Tibial artery (tissue), 4 donors: ENCODE measurements around the gene GAPVD1.
"Not testable (repeated sequence)": the region's sequence is repeated elsewhere in the genome, so short reads cannot be mapped to it uniquely, and the experiment has no call there.

Source experiments
- DNase-seq, 2 donors: peaks; one replicate each; pipeline ENCODE4 v3.0.0-alpha.2; 2019
- H3K27ac ChIP-seq, 2 donors: fragments of 200-600 bp; sonication (generic) in 1 of 2; 1 replicate in 1 of 2; 2 replicates in 1 of 2; pipeline ENCODE4 v1.5.1; 2018 to 2019; ENCODE audit warnings: mild to moderate bottlenecking in 1 of 2
- H3K27me3 ChIP-seq, 2 donors: fragments of 200-600 bp; sonication (generic) in 1 of 2; one replicate each; pipeline versions ENCODE4 v1.5.1 to v1.6.0; 2016 to 2019
- H3K36me3 ChIP-seq, 3 donors: fragments of 200-600 bp; sonication (generic) in 2 of 3; one replicate each; pipeline ENCODE4 v1.5.1; 2016 to 2019; ENCODE audit warnings: mild to moderate bottlenecking in 2 of 3
- H3K4me1 ChIP-seq, 4 donors: fragments of 200-600 bp; sonication (generic) in 2 of 4; 1 replicate in 3 of 4; 2 replicates in 1 of 4; pipeline ENCODE4 v1.5.1; 2016 to 2019
- H3K4me3 ChIP-seq, 2 donors: fragments of 200-600 bp; sonication (generic) in 1 of 2; 1 replicate in 1 of 2; 2 replicates in 1 of 2; pipeline ENCODE4 v1.5.1; 2018 to 2019; ENCODE audit warnings: mild to moderate bottlenecking in 2 of 2
- H3K9me3 ChIP-seq, 3 donors: fragments of 200-600 bp; sonication (generic) in 1 of 3; one replicate each; pipeline ENCODE4 v1.5.1; 2016 to 2019
- CTCF ChIP-seq, 2 experiments: fragments of 200-600 bp in 1 of 2; fragments of 450-650 bp in 1 of 2; IDR thresholded peaks; one replicate each; pipeline ENCODE4 v1.5.1; 2017 to 2019; ENCODE audit warnings: antibody characterized with exemption in 2 of 2, mild to moderate bottlenecking in 1 of 2, moderate library complexity in 1 of 2
- intact Hi-C: fragments of 100-400 bp; cut with DNase I; formaldehyde crosslinking; loops from one replicate; pipeline ENCODE4 v1.15.0; 2023; ENCODE audit warnings: low total_unique reads

GAPVD1 gene

GRCh38 chr9:125398243-125398642, 136.6 kb downstream of the GAPVD1 start:
- Histone ChIP-seq H3K4me3 (no peak overlapping the region), H3K9me3 (no peaks in the 10 kb centered on the region), H3K27ac (no peak overlapping the region), H3K27me3 (no peaks in the 10 kb centered on the region), H3K36me3 (no peaks in the 10 kb centered on the region), H3K4me1 (no peaks in the 10 kb centered on the region)
- intact Hi-C loops: no loop called here
- TF ChIP-seq CTCF (IDR thresholded peaks at IDR 0.05): no peak
- no peak for DNase-seq

GRCh38 chr9:125399165-125399564, 137.5 kb downstream of the GAPVD1 start:
- Histone ChIP-seq H3K27ac (no peak overlapping the region), H3K36me3 (no peaks in the 10 kb centered on the region), H3K27me3 (no peaks in the 10 kb centered on the region), H3K4me3 (no peak overlapping the region), H3K9me3 (no peaks in the 10 kb centered on the region), H3K4me1 (no peaks in the 10 kb centered on the region)
- TF ChIP-seq CTCF (IDR thresholded peaks at IDR 0.05): no peak
- DNase-seq: no peak
- intact Hi-C loops: no loop called here

- Histone ChIP-seq H3K4me1 (no peaks in the 10 kb centered on the region), H3K4me3 (no peak overlapping the region), H3K36me3 (no peaks in the 10 kb centered on the region), H3K27me3 (no peaks in the 10 kb centered on the region), H3K27ac (no peak overlapping the region), H3K9me3 (no peaks in the 10 kb centered on the region)
- no peak for TF ChIP-seq CTCF (IDR thresholded peaks at IDR 0.05)
- DNase-seq: no peak
- intact Hi-C loops: no loop called here
Observed at GRCh38 chr9:125399666-125400065, 138.0 kb downstream of the GAPVD1 start.

- H3K9me3 ChIP-seq, H3K27me3 ChIP-seq, DNase-seq, H3K27ac ChIP-seq, H3K36me3 ChIP-seq, intact Hi-C loops, H3K4me3 ChIP-seq, H3K4me1 ChIP-seq: not testable (repeated sequence)
Observed at GRCh38 chr9:125400232-125400631, 138.6 kb downstream of the GAPVD1 start.

- DNase-seq: no peak
- Histone ChIP-seq H3K4me3 (no peak overlapping the region), H3K4me1 (no peaks in the 10 kb centered on the region), H3K27me3 (peaks cover 0 to 3% of the 10 kb centered on the region in 2 donors), H3K9me3 (no peaks in the 10 kb centered on the region), H3K36me3 (no peaks in the 10 kb centered on the region), H3K27ac (no peak overlapping the region)
- TF ChIP-seq CTCF (IDR thresholded peaks at IDR 0.05): no peak
- intact Hi-C loops: no loop called here
Observed at GRCh38 chr9:125400725-125401716, 139.4 kb downstream of the GAPVD1 start.

GRCh38 chr9:125404733-125405132, 143.1 kb downstream of the GAPVD1 start:
- peaks cover 0 to 14% (median 13%) of the 10 kb centered on the region in 4 donors for H3K4me1 ChIP-seq
- H3K27ac ChIP-seq: no peak overlapping the region
- H3K4me3 ChIP-seq: no peak overlapping the region
- no peaks in the 10 kb centered on the region for H3K9me3 ChIP-seq
- H3K36me3 ChIP-seq: no peaks in the 10 kb centered on the region
- no peak for DNase-seq
- intact Hi-C loops: loop anchor here (5.0 kb wide), 2 partner anchors 228 to 828 kb away; no protein-coding TSS in a partner anchor
- H3K27me3 ChIP-seq: peaks cover 0 to 23% of the 10 kb centered on the region in 2 donors
- TF ChIP-seq CTCF (IDR thresholded peaks at IDR 0.05): no peak
